GM12873 (cell line): ENCODE measurements around the gene APLNR.

Experiments used
- TF ChIP-seq, protein P1 (sequence below): IDR thresholded peaks from 2 replicates; pipeline ENCODE4 v1.5.1; 2012; ENCODE audit warnings: low read depth, mild to moderate bottlenecking, moderate library complexity, low read length, control low read depth; ENCODE audit not compliant: insufficient read depth; ENCODE audit errors: missing control alignments

Gene APLNR

DNA sequence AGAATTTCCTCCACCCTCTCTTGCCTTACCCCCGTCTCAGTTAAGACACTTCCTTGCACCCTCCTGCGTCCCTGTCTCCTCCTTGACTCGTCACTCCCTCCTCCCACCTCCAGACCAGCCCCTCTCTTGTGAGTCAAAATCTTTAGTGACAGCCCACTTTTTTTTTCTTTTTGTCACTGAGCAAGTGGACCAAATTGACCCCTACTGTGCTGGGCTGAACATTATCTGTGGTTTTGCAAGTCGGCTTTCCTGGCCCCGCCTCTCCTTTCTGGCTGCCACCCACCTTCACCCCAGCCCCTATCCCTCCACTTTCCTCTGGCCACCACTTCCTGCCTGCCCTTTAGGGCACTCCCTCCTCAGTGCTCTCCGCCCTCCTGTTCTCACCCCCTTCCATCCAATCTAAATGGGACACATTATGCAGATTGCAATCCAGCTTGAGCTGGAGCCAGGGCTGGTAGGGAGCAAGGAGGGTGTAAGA is at the start of gene APLNR:
Gene APLNR (minus strand): TSS at position 47 of the 478 bp plus-strand sequence. CDS start 246 bp downstream, outside the sequence.
- TF ChIP-seq, protein P1, sequence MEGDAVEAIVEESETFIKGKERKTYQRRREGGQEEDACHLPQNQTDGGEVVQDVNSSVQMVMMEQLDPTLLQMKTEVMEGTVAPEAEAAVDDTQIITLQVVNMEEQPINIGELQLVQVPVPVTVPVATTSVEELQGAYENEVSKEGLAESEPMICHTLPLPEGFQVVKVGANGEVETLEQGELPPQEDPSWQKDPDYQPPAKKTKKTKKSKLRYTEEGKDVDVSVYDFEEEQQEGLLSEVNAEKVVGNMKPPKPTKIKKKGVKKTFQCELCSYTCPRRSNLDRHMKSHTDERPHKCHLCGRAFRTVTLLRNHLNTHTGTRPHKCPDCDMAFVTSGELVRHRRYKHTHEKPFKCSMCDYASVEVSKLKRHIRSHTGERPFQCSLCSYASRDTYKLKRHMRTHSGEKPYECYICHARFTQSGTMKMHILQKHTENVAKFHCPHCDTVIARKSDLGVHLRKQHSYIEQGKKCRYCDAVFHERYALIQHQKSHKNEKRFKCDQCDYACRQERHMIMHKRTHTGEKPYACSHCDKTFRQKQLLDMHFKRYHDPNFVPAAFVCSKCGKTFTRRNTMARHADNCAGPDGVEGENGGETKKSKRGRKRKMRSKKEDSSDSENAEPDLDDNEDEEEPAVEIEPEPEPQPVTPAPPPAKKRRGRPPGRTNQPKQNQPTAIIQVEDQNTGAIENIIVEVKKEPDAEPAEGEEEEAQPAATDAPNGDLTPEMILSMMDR = no peak

DNA sequence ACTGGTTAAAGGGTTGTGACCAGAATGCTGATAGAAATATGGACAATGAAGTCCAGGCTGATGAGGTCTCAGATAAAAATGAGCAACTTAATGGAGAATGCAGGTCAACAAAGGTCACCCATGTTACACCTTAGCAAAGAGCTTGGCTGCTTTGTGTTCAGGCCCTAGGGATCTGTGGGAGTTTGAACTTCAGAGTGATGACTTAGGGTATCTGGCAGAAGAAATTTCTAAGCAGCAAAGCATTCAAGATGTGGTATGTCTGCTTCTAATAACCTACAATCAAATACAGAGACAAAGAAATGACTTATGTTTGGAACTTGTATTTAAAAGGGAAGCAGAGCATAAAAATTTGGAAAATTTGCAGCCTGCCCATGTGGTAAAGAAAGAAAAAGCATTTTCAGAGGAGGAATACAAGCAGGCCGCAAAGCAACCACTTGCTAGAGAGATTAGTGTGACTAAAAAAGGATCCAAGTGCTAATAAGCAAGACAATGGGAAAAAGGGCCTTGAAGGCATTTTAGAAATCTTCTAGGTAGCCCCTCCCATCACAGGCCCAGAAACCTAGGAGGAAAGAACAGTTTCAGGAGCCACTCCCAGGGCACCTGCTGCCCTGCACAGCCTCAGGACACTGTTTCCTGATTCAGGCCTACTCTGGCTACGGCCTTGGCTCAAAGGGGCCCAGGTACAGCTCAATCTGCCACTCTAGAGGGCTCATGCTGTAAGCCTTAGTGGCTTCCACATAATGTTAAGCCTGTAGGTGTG is 46.4 kb upstream of the APLNR start:
- TF ChIP-seq, protein P1 = no peak

DNA sequence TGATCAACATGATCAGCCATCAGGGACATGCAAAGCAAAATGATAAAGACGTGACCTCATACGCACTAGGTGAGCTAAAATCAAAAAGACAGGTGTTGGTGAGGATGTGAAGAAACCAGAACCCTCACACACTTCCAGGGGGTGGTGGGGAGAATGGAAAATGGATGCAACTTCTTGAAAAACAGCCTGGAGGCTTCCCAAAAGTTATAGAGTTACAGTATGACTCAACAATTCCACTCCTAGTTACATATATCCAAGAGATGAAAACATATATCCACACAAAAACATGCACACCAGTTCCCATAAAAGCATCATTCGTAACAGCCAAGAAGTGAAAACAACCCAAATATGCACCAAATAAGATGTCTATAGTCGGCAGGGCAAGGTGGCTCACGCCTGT is 42.1 kb upstream of the APLNR start:
- TF ChIP-seq, protein P1 = no peak

DNA sequence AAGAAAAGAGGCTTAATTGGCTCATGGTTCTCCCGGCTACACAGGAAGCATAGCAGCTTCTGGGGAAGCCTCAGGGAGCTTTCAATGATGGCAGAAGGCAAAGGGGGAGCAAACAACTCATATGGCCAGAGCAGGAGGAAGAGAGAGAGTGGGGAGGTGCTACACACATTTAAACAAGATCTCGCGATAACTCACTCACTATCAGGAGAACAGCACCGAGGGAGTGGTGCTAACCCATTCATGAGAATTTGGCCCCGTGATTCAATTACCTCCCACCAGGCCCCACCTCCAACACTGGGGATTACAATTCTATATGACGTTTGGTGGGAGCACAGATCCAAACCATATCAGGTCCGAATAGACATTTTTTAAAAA is 41.7 kb upstream of the APLNR start:
- TF ChIP-seq, protein P1 = no peak

DNA sequence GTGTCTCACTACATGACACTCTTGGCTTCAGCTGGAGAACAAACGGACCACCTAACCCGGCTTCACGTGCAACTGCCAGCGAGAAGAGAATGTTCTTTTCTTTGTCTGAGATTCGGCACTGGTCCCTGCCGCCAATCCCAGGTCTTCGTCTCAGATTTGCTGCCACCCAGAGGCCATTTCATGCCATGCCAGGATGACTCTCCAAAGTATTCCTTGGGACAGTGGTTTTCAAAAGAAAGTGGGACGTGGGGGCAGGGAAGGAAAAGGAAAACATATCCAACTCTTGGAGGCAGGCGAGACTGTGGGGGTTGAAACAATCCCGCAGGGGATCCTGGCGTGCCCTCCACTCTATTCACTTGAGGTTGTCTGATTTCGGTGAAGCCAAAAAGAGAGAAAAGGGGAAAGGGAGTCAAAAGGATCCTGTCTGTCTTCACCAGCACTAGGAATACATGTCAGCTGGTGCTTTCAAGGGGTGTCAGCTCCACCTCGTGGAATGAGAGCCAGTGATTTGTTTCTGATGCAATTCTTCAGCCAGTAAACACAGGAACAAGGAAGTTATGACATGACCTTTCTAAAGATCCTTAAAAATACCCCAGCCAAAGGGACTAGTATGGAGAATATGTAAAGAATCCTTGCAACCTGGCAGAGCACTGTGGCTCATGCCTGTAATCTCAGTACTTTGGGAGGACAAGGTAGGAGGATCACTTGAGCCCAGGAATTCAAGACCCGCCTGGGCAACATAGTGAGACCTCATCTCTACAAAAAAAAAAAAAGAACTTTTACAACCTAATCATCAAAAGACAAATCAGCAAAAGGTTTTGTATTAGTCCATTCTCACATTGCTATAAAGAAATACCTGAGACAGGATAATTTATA is 41.0 kb upstream of the APLNR start:
- TF ChIP-seq, protein P1 = peak; percentile 86

DNA sequence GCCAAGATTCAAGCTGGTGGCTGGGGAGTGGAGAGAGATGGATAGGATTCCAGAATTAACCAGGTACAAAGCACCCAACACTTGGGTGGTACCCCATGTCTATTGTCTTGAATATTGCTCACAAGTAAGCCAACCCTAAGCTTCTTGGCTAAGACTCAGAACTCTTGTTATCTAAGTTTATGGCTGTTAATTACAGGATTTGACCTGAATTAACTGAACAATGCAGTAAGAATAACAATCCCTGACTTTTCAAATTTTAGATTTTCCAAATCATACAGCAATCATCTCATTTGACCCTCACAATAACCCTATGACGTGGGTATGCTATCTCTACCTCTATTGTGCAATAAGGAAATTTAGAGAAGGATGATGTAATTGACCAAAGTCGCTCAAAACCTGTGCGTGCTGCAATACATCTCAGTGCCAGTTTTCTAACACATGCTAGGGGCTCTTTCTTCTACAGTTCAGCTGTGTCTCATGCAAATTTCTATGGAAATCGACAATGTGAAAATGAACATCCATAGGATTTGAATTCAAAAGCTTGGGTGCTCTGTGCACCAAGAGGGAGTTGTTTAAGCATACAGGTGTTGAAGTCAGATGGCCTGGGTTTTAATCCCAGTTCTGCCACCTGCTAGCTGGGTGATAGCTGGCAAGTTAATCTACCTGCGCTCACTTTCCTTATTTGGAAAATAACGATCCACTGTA is 40.1 kb upstream of the APLNR start:
- TF ChIP-seq, protein P1 = no peak
